Measurements from ENCODE around the gene MLN.

GRCh38 chr6:33758815-33759216 lies 45.0 kb downstream of the MLN start:
- TF ChIP-seq CTCF (IDR thresholded peaks at IDR 0.05), result no peak
- no peak for TF ChIP-seq POLR2AphosphoS5 (IDR thresholded peaks at IDR 0.05)
